Measurements from ENCODE around the gene GPR132.

The GPR132 gene

DNA sequence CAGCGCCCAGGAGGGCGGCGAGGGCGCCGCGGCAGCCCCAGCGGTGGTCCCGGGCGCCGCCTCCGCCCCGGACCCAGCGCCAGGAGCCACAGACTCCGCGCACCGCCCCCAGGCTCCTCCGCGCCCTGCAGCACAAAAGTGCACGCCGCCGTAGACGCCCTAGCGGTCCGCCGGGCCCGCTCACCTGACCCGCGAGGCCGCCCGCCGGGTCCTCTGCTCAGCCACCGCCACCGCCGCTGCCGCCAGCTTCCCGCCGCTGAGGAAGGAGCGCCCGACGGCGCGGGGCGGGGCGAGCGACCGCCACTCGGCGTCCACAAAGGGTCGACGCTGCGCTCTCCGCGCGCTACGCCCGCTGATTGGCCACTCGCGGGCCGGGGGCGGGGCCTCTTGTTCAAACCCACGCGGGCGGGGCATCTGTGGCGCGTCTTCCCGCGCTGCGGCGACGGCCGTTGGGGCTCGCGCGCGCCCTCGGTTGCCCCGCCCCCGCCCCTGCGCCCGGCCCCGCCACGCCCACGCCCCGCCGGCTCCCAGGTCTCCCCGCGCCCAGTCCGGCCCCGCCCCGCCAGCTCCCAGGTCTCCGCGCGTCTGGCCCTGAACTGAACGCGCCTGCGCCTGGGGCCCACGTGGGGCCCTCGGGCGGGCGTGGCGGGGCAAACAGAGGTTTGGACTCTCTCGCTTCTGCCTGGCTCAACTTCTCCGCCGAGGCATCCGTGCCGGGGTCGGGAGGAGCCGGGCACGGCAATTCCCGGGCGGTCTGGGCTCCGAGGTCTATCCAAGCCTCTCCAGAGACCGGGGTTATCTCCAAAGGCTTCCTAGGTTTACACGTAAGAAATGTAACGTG, 44.2 kb downstream of the GPR132 start, which contains the start of gene CDCA4:
Gene CDCA4, minus strand, starts transcription at position 269 of the 841 bp plus-strand sequence. CDS start 9,154 bp downstream, outside the sequence.
- DNase-seq (ENCODE audit: low spot score): peak; percentile 98

GRCh38 chr14:105019861-105020814, 45.1 kb downstream of the GPR132 start:
- peak; percentile 45 for DNase-seq (ENCODE audit: low spot score)

- no peak for DNase-seq (ENCODE audit: low spot score)
Observed at GRCh38 chr14:105018414-105018813, 46.8 kb downstream of the GPR132 start.

DNA sequence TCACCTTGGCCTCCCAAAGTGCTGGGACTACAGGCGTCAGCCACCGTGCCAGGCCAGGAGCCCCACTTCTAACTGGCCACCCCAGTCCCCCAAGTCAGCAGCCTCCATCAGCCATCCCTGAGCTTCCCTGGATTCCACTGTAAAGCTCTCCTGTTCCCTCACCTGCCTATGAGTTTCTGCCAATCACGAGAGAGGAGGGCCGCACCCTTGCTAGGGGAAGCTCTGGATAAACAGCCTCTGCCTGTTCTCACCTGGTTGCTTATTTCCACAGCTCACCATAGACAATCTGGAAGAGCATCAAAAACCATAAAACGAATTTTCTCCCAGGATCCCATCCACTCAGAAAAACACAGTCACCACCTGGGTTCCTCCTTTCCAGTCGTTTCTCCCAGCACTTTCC, 49.3 kb downstream of the GPR132 start:
- DNase-seq (ENCODE audit: low spot score): no peak

- no peak for DNase-seq (ENCODE audit: low spot score)
Observed at GRCh38 chr14:105015242-105015641, 50.0 kb downstream of the GPR132 start.

GRCh38 chr14:105014631-105015030, 50.6 kb downstream of the GPR132 start:
- DNase-seq (ENCODE audit: low spot score): no peak

DNA sequence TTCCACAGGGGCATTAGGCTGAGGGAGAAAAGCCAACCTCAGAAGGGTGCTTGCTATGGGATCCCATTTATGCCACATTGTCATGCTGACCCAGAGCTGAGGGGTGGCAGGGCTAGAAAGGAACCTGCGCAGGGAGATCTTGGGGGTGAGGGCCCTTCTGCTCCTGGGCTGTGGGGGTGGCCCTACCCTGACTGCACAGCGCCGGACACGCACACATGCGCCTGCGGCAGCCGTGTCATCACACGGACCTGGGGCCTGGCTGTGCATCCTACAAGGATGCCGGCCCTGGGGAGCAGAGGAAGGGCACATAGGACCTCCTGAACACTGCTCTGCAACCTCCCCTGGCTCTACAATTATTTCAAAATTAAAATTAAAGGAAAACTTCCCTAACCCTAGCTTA, 51.2 kb downstream of the GPR132 start:
- no peak for DNase-seq (ENCODE audit: low spot score)

DNA sequence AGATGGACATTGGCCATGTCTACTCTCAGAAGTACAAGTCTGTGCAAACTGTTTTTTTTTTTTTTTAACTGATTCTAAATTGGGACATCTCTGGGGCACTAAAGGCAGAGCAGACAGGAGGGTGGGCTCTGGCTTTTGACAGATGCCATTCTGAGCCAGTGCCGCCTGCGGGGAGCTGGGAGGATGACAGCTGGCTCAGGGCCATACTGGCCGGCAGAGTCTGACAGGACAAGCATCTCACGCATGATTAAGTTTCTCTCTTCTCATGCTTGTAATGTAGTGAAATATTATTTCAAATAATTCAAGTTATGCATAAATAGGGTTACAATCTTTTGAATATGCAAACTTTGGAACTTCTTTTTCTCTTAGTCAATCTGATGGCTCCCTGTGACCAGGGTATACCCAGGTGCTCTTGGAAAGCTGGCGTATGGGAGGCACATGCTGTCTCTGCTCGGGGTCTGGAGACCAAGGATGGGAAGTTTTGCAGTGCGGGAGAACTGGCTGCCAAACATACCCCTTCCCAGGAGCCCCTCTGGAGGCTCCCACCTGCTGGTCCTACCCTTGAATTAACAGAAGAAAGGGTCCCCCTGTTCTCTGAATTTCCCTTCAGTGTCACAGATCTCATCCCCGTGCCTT, 52.0 kb downstream of the GPR132 start:
- DNase-seq (ENCODE audit: low spot score): no peak

DNA sequence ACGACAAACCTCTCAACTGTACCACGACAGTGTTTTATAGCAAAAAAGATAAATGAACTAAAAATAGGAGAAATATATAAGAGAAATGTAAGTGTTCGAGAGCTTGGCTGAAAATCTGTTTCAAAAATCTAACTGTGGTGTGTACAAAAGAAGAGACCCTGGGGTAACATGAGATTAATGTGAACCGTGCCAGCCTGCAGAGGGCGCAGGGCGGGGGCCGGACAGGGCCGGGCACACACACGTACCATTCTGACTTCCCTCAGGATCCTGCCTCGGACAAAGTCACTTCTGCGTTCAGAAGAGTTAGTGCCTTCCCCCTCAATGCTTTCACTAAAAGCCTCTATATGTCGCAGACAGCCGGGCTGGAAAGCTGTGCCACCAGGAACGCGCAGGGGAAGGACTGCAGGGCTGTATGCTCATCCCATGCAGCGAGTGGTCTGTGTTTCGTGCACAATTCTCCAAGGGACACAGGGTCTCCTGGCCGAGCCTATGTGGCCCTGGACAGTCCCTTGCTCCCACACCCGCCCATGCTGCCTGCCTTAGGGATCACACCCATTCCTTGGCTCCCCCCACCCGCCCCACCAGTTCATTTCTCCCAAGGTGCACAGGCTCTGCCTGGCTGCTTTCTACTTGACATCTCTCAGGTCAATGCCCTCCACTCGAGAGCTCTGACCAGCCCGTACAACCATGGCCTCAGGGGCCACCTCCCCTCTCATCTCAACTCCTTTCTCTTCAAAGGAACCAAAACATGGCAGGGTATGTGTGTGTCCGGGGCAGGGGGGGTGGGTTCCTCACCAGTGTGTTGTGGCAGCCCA, 52.9 kb downstream of the GPR132 start:
- no peak for DNase-seq (ENCODE audit: low spot score)

DNA sequence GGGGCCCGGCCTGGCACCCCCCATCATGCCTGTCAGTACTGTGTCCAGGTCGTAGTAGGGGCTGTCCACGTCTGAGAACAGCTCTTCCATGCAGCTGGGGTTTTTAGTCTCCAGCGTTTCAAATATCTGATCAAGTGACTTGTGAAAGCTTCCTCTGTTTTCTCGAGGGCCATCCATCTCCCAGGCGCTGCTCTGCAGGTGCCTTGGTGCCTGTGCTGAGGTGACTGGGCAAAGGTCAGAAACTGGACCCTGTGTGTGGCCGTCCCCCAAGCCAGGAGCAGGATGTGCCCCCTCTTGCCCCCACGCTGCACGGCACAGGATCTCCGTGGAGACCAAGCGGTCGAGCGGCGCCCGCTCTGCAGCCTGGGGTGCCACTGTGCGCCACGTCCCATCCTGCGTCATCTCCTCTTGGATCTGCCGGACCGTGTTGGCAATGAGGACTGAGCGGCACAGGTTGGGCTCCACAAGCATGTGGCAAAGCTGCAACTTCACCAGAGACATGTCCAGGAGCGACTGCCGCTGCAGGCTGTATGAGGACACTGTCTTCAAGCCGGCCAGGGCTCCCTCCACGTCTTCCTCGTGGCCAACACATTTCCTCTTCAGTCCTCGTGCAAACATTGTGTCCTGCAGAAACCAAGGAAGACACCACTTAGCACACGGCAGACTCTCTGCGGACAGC, 53.8 kb downstream of the GPR132 start:
- DNase-seq (ENCODE audit: low spot score): no peak

DNA sequence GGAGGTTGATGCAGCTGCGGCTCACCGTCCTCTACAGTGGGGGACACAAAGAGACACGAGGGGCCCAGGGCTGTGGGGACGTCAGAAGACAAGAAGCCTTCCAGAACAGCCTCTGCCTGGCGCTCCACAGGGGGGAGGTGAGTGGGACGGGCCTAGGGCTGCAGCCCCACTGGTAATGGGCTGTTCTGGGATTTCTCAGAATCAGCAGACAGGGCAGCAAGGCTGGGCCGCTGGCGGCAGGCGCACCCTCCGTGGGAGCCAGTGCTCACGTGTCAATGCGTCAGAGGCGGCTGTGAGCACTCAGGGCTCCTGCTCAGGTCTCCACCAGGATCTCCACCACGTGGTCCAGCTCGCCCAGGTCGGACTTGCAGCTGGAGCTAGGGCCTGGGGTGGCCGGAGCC, 54.3 kb downstream of the GPR132 start:
- no peak for DNase-seq (ENCODE audit: low spot score)

- DNase-seq (ENCODE audit: low spot score): no peak
Observed at GRCh38 chr14:105010106-105010505, 55.1 kb downstream of the GPR132 start.

DNA sequence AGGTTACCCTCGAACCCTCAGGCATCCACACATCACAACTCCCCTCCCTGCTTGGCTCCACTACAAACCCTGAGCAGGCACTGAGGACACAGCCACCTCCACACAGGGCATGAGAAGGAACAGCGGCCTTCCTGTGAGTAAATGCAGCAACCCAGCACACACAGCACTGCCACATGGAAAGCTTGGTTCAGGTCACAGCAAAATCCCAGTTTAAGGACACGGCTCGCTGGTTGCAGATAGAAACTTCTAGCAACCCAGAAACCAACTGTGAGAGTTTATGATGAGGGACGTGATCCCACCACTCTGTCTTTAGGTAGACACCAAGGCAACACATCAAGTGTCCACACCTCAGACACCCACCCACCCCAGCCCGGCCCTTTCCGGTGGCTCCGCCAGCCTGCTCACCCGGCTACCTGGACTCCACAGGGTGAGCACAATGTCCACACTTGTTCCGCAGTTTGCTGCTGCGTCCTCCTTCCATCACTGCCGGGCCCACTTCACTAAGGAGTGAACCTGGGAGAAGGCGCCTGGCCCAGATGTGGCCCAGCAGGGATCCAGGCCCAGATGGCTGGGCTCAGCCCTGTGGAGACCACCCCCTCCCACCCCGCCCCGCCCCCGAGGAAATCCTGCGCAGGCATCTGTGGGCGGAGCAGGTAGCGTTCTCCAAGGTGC, 57.5 kb downstream of the GPR132 start:
- DNase-seq (ENCODE audit: low spot score): no peak

- no peak for DNase-seq (ENCODE audit: low spot score)
Observed at GRCh38 chr14:105006831-105007592, 58.2 kb downstream of the GPR132 start.

DNA sequence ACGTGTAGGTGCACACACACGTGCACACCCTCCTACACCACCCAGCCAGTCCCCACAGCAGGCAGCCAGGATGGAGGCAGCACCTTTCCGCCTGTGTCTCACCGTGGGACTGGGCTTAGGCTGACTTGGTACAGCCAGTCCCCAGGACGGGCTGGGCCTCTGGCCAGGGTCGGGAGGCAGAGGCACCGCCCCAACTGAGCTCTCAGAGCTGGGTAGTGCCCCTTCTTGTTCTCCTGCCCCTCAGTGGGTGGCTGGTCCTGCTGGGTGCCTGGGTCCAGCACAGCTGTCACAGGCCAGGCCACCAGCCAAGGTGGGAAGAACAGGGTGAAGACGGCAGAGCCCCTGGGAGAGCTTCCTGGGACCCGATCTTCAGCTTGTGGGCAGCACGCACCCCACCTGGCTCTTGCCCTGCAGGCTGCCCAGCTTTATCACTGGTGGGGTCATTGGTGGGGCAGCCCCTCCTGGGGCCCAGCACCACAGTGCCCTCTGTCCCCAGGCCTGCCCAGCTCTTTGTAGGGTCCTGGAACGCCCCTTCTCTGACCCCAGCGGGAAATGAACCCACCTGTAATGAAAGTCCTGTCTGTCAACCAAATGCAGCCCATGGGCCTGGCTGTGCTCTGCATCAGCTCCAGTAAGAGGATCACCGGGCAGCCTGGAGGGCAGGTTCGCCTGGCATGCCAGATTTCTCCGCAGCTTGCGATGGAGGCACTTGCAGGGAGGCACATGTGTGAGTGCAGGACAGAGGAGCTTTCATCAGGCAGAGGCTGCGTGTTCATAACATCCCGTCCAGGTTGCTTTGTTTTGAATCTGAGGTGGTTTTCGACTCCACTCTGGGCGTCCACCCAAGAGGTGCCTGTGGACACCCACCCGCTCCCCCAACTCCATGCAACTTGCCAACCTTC, 59.0 kb downstream of the GPR132 start:
- DNase-seq (ENCODE audit: low spot score): no peak

- DNase-seq (ENCODE audit: low spot score): no peak
Observed at GRCh38 chr14:105005329-105005928, 59.8 kb downstream of the GPR132 start.

Measured in activated CD4-positive, alpha-beta T cell treated with anti-CD3 and anti-CD28 coated beads, Interleukin-2, Interleukin-4, amounts not matched to agents 100 ng/mL and 50 ng/mL, durations not matched to agents 16 hours and 8 hours (primary cell).